Liver (tissue), 9 donors: Measurements from ENCODE around the gene HS3ST2. TPM values are rescaled to one million over a fixed set of nuclear protein-coding genes. Genes with fewer than 3 reads are reported as not detected.

ENCODE experiments used
- DNase-seq: peaks from one replicate; pipeline ENCODE4 v3.0.0-alpha.2; 2017; ENCODE audit warnings: low spot score
- H3K27ac ChIP-seq, 2 donors: one replicate each; pipeline ENCODE4 v1.7.0; 2013; ENCODE audit warnings: inconsistent platforms in 2 of 2, low read length in 2 of 2, control low read depth in 1 of 2, low read depth in 1 of 2, mild to moderate bottlenecking in 1 of 2
- H3K27me3 ChIP-seq, 4 donors: one replicate each; pipeline versions ENCODE4 v1.6.1 to v1.7.0; 2013; ENCODE audit warnings: low read length in 3 of 4, inconsistent platforms in 1 of 4, mild to moderate bottlenecking in 1 of 4, moderate library complexity in 1 of 4; ENCODE audit not compliant: control insufficient read depth in 4 of 4, insufficient read depth in 4 of 4
- H3K36me3 ChIP-seq, 4 donors: one replicate each; pipeline versions ENCODE4 v1.6.1 to v1.7.0; 2013; ENCODE audit warnings: low read length in 3 of 4, mild to moderate bottlenecking in 3 of 4, low read depth in 1 of 4, moderate library complexity in 1 of 4; ENCODE audit not compliant: control insufficient read depth in 4 of 4, insufficient read depth in 3 of 4
- H3K4me1 ChIP-seq, 4 donors: one replicate each; pipeline versions ENCODE4 v1.6.1 to v1.7.0; 2013; ENCODE audit warnings: low read length in 3 of 4, mild to moderate bottlenecking in 3 of 4, moderate library complexity in 1 of 4; ENCODE audit not compliant: control insufficient read depth in 4 of 4, insufficient read depth in 4 of 4
- H3K4me3 ChIP-seq, 3 donors: one replicate each; pipeline versions ENCODE4 v1.6.1 to v1.7.0; 2013; ENCODE audit warnings: low read length in 3 of 3, control low read depth in 1 of 3, low read depth in 1 of 3, mild to moderate bottlenecking in 1 of 3
- H3K9ac ChIP-seq, 2 donors: one replicate each; pipeline ENCODE4 v1.7.0; 2013; ENCODE audit warnings: low read length in 2 of 2, mild to moderate bottlenecking in 2 of 2, moderate library complexity in 2 of 2, control low read depth in 1 of 2, low read depth in 1 of 2
- H3K9me3 ChIP-seq, 4 donors: one replicate each; pipeline versions ENCODE4 v1.6.1 to v1.7.0; 2013; ENCODE audit warnings: low read length in 3 of 4; ENCODE audit not compliant: control insufficient read depth in 4 of 4
- ATF3 ChIP-seq: IDR thresholded peaks from 2 replicates; pipeline ENCODE4 v1.6.1; 2016; ENCODE audit warnings: antibody characterized with exemption
- EGR1 ChIP-seq, 2 donors: IDR thresholded peaks; 2 replicates each; pipeline ENCODE4 v1.6.1; 2016 to 2018; ENCODE audit warnings: antibody characterized with exemption in 2 of 2, low read depth in 2 of 2
- FOXA1 ChIP-seq: IDR thresholded peaks from 2 replicates; pipeline ENCODE4 v1.6.1; 2016; ENCODE audit warnings: antibody characterized with exemption
- FOXA2 ChIP-seq: IDR thresholded peaks from 2 replicates; pipeline ENCODE4 v1.6.1; 2016; ENCODE audit warnings: antibody characterized with exemption
- GABPA ChIP-seq, 2 donors: IDR thresholded peaks in 1 of 2; conservative IDR thresholded peaks in 1 of 2; 2 replicates each; pipeline ENCODE4 v1.6.1; 2016; ENCODE audit warnings: antibody characterized with exemption in 2 of 2, mild to moderate bottlenecking in 1 of 2, moderate library complexity in 1 of 2
- HNF4A ChIP-seq, 2 donors: conservative IDR thresholded peaks; 2 replicates each; pipeline ENCODE4 v1.6.1; 2016; ENCODE audit warnings: antibody characterized with exemption in 2 of 2, mild to moderate bottlenecking in 2 of 2
- JUND ChIP-seq, 2 donors: IDR thresholded peaks; 2 replicates each; pipeline ENCODE4 v1.6.1; 2016; ENCODE audit warnings: antibody characterized with exemption in 2 of 2
- MAX ChIP-seq: IDR thresholded peaks from 2 replicates; pipeline ENCODE4 v1.6.1; 2016; ENCODE audit warnings: antibody characterized with exemption
- NR2F2 ChIP-seq: IDR thresholded peaks from 2 replicates; pipeline ENCODE4 v1.6.1; 2016; ENCODE audit warnings: antibody characterized with exemption
- RAD21 ChIP-seq, 2 donors: IDR thresholded peaks; 2 replicates each; pipeline ENCODE4 v1.6.1; 2016; ENCODE audit warnings: antibody characterized with exemption in 2 of 2, mild to moderate bottlenecking in 2 of 2
- RXRA ChIP-seq, 2 donors: IDR thresholded peaks; 2 replicates each; pipeline ENCODE4 v1.6.1; 2017 to 2018; ENCODE audit warnings: antibody characterized with exemption in 2 of 2, mild to moderate bottlenecking in 1 of 2
- SP1 ChIP-seq: IDR thresholded peaks from 2 replicates; pipeline ENCODE4 v1.6.1; 2018; ENCODE audit warnings: antibody characterized with exemption, mild to moderate bottlenecking
- TAF1 ChIP-seq: conservative IDR thresholded peaks from 2 replicates; pipeline ENCODE4 v1.6.1; 2016; ENCODE audit warnings: antibody characterized with exemption, mild to moderate bottlenecking
- YY1 ChIP-seq: IDR thresholded peaks from 2 replicates; pipeline ENCODE4 v1.6.1; 2016; ENCODE audit warnings: antibody characterized with exemption, mild to moderate bottlenecking
- ZBTB33 ChIP-seq: IDR thresholded peaks from 2 replicates; pipeline ENCODE4 v1.6.1; 2016; ENCODE audit warnings: antibody characterized with exemption
- polyA plus RNA-seq, 2 donors: library from polyadenylated mRNA; stranded (reverse) in 1 of 2; unstranded in 1 of 2; fragments of 200-250 nt in 1 of 2; fragments of >200 nt in 1 of 2; fragmentation: Nextera tagmentation in 1 of 2; extraction: Ambion mirVana in 1 of 2; gene quantifications; one replicate each; pipeline versions ENCODE4 v1.2.1 to v1.2.3, GENCODE V29; 2013 to 2015
- total RNA-seq, 2 donors: library from RNA; depleted of rRNA; stranded (reverse); fragments of >200 nt; gene quantifications; one replicate each; pipeline ENCODE4 v1.2.3, GENCODE V29; 2014
- TF ChIP-seq, protein P1 (sequence below): fragments of 150-350 bp; IDR thresholded peaks from 2 replicates; pipeline ENCODE4 v1.5.1; 2017; ENCODE audit warnings: improper control_type of control experiment, low read depth, low read length; ENCODE audit not compliant: missing input control
- TF ChIP-seq, protein P2 (sequence below): IDR thresholded peaks from 2 replicates; pipeline ENCODE4 v1.6.1; 2016; ENCODE audit warnings: antibody characterized with exemption, mild to moderate bottlenecking
- donor health status: healthy.
- donor health status: healthy.
- donor health status: healthy.
- donor health status: healthy.
- donor health status: healthy.

The HS3ST2 gene
- total and polyA plus RNA-seq, 4 donors, result 0.08 to 0.14 (median 0.09) TPM; not detected in 1

- TF ChIP-seq, protein P1, sequence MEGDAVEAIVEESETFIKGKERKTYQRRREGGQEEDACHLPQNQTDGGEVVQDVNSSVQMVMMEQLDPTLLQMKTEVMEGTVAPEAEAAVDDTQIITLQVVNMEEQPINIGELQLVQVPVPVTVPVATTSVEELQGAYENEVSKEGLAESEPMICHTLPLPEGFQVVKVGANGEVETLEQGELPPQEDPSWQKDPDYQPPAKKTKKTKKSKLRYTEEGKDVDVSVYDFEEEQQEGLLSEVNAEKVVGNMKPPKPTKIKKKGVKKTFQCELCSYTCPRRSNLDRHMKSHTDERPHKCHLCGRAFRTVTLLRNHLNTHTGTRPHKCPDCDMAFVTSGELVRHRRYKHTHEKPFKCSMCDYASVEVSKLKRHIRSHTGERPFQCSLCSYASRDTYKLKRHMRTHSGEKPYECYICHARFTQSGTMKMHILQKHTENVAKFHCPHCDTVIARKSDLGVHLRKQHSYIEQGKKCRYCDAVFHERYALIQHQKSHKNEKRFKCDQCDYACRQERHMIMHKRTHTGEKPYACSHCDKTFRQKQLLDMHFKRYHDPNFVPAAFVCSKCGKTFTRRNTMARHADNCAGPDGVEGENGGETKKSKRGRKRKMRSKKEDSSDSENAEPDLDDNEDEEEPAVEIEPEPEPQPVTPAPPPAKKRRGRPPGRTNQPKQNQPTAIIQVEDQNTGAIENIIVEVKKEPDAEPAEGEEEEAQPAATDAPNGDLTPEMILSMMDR, result no peak
- TF ChIP-seq TAF1 (no peak), MAX (no peak), GABPA (IDR thresholded peaks at IDR 0.05 in 1 of 2, conservative IDR thresholded peaks at IDR 0.05 in 1 of 2) (no peak), HNF4A (conservative IDR thresholded peaks at IDR 0.05) (no peak), NR2F2 (no peak)
These were observed 47.6 kb downstream of the HS3ST2 start (continued) for GRCh38 chr16:22861580-22861979.

- no peak for DNase-seq
- H3K9ac ChIP-seq, result no peak overlapping the region
- TF ChIP-seq GABPA (IDR thresholded peaks at IDR 0.05 in 1 of 2, conservative IDR thresholded peaks at IDR 0.05 in 1 of 2) (no peak), RXRA (IDR thresholded peaks at IDR 0.05) (no peak), ZBTB33 (no peak), MAX (no peak), ATF3 (no peak), HNF4A (conservative IDR thresholded peaks at IDR 0.05) (no peak), TAF1 (no peak), NR2F2 (no peak), JUND (IDR thresholded peaks at IDR 0.05) (no peak), RAD21 (IDR thresholded peaks at IDR 0.05) (no peak), YY1 (no peak), EGR1 (IDR thresholded peaks at IDR 0.05; ENCODE audit: low read depth in 2 of 2) (no peak), FOXA1 (no peak), FOXA2 (no peak), SP1 (no peak)
- TF ChIP-seq, protein P2, sequence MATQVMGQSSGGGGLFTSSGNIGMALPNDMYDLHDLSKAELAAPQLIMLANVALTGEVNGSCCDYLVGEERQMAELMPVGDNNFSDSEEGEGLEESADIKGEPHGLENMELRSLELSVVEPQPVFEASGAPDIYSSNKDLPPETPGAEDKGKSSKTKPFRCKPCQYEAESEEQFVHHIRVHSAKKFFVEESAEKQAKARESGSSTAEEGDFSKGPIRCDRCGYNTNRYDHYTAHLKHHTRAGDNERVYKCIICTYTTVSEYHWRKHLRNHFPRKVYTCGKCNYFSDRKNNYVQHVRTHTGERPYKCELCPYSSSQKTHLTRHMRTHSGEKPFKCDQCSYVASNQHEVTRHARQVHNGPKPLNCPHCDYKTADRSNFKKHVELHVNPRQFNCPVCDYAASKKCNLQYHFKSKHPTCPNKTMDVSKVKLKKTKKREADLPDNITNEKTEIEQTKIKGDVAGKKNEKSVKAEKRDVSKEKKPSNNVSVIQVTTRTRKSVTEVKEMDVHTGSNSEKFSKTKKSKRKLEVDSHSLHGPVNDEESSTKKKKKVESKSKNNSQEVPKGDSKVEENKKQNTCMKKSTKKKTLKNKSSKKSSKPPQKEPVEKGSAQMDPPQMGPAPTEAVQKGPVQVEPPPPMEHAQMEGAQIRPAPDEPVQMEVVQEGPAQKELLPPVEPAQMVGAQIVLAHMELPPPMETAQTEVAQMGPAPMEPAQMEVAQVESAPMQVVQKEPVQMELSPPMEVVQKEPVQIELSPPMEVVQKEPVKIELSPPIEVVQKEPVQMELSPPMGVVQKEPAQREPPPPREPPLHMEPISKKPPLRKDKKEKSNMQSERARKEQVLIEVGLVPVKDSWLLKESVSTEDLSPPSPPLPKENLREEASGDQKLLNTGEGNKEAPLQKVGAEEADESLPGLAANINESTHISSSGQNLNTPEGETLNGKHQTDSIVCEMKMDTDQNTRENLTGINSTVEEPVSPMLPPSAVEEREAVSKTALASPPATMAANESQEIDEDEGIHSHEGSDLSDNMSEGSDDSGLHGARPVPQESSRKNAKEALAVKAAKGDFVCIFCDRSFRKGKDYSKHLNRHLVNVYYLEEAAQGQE, result no peak
- TF ChIP-seq, protein P1, result no peak
- H3K27me3 ChIP-seq, result peaks cover 0 to 2% (median 0%) of the 10 kb centered on the region in 4 donors
- H3K36me3 ChIP-seq, result no peaks in the 10 kb centered on the region
- no peak overlapping the region for H3K4me3 ChIP-seq
- H3K4me1 ChIP-seq, result no peaks in the 10 kb centered on the region
- no peak overlapping the region for H3K27ac ChIP-seq
- H3K9me3 ChIP-seq, result no peaks in the 10 kb centered on the region
These were observed 48.1 kb downstream of the HS3ST2 start for GRCh38 chr16:22862046-22862445.
